ENCODE measurements around the gene SETD3. TPM values are rescaled to one million over a fixed set of nuclear protein-coding genes. Genes with fewer than 3 reads are reported as not detected.

Gene SETD3
- polyA plus RNA-seq, 12 donors, result 55.8 to 87.3 (median 74.3) TPM; not detected in 1

DNA sequence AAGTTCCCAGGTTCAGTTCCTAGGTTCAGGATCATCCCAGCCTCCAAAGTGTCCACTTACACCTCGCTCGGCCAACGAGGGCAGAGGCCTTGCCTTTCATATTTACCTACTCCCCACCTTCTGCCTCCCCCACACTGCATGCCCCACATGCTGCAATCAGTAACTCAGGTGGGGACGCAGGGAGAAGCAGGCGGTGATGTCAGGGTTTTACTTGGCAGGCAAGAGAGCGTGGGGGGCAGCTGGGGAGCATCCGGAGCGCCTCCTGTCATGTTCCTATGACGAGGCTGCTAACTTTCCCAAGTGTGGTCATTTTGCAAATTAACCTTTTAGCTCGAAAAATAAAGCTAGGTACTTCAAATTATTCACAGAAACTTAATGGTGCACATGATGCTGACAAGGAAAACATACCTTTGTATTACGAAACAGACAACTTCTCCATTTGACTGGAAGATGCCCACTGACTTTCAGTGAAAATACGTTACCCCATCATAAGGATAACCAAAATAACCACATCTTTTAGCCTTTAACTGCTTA is 53.8 kb downstream of the SETD3 start:
- no peak for DNase-seq

DNA sequence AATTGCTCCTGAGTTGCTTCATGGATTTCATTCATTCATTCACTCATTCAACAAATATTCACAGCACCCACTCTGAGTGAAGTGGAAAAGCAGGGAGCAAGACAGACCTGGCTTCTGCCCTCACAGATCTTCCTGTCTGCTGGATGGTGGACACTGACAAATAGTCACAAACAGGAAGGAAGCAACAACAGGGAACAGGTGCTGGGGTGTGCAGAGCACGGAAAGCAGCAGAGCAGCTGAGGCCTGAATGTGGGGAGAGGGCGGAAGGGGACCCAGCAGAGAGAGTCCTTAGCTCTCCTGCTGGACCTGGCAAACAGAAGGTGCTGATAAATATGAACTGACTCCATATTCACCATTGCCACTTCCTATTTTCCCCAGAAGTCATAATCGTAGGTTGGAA is 54.4 kb downstream of the SETD3 start:
- no peak for DNase-seq

DNA sequence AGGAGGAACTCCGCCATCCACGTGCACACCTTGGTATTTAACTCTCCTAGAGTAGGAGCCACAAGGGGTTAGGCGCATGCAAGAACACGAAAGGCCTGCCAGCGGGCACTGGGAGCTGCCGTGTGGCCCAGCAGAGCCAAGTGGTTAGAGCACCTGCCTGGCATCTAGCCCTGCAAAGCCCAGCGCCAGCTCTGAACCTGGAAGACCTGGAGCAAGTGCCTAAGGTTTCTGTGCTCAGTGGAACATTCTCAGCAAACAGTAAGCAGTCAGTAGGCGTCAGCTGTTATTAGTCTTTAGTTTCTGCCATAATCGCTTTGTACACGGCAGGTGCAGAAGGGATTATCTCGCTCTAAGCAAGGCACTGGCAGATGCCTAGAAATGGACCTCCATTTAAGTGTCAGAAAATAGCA is 55.4 kb downstream of the SETD3 start:
- DNase-seq, result no peak

DNA sequence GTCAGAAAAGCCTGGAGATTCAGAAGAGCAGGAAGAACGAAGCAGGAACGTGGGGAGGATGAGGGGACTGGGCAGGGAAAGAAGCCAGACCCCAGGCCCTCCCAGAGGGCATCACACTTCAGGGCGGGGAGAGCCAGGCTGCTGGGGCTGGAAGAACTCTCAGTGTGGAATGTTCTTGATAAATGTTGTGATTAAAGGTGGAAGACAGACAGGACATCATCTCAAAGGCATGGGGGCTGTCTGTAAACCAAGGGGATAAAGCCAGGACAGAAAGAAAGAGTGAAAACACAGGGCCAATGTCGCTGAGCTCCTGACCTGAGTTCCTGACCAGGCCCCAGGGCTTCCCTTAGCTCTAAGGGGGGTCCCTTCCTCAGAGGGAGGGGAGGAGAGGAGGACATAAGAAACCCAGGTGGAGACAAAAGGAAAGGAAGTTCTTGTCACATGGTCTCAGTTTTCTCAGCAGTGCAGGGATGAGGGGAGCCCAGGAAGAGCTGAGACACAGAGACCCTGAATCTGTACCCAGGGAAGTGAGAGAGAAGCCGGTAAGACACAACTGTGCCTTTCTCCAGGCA is 56.3 kb downstream of the SETD3 start:
- no peak for DNase-seq

DNA sequence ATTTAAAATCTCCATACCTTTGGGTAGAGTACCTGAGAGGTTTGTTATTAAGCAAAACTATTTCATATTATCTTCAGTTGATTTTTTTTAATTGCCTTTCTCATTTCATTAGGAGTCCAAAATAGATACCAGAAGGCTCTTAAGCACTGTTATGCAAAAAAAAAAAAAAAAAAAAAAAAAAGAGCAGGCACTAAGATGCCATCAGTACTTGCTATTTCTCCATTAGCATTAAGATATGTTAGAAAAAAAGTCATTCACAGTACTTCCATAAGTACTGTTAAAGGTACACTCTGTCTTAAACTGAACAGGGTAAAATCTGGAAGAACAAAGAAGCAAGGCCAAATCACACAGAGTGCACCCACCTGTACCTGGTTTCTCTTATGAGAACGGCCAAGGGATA is 57.2 kb downstream of the SETD3 start:
- DNase-seq, result no peak

DNA sequence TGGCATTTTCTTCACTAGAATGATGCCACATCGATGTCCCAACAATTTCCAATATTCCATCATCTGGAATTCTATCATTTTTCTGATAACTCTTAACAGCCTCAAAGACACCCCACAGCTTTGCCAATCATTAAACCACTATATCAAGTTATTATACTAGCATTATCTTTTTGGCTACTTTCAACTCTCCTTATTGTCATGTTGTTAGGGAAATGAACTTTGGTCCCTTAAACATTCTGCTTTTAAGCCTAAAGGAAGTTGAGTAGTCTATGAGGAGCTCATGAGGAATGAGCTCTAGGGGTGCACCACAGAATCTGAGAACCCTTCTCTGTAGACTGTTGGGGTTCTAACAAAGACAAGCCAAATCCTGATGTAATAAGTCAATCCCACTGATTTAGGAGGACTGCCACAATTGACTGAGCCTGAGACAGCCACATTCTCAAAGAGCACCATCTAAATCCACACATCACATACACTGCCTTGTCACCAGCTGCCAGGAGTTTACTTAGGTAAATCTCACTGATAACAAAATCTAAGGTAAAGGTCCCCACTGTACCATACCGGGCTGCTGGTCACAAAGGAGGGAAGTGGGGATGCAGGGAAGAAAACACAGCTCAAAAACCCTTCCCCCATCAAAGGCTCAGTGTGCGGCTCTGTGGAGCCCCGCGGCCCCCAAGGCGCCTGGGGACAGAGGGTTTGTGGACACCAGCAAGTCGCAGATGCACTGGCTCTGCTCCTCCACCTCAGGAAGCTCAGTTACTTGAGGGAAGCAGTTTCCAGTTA is 58.2 kb downstream of the SETD3 start:
- no peak for DNase-seq

DNA sequence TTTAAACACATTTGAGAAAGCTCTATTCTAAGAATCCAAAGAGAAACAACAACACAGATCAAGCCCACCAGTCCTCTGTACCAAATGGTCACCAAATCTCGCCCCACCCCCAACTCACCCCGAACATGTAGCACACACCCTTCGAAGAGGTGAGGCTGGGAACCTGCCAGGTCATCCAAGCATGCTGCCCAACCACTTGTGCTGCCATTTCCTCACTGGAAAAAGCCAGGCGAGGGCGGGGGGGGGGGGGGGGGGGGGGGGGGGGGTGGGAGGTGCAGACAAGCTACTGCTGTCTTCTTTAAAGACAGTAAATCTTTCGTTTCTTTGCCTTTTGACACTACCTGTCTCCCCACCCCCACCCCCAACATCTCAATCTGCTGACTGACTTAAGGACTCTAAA is 59.9 kb downstream of the SETD3 start:
- DNase-seq, result no peak

DNA sequence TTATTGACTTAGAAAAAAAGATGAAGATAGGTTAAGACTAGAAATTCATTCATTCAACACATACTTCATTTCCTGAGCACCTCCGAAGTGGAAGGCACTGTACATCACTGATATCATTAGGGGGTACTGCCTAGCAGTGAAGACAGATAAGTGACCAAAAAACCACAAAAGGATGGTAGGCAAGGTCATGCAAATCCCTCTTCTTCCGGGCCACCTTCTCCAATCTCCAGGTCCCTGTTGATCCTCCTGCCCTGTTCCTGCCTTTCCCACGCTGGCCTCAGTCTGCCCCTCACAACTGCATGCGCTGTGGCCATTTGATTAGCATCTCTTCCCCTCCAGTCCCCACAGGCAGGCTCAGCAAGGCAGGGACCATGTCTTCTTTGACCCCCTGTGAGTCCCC is 60.8 kb downstream of the SETD3 start:
- no peak for DNase-seq

DNA sequence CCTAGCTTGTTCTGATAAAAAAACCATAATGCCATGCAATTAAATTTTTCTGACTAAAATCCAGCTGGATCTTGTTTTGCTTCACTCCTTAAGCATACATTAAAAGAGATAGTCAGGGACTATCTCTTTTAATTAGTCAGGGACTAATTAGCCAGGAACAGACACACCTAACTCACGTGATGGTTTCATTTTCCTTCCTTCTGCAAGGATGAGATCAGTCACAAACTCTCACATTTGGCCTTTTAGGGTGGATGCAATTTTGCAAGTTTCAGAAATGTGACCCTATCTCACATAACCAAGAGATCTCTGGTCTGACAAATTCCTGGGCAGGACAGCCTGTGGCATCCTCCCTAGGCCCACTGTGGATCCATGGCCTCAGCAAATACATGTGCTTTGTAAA is 62.4 kb downstream of the SETD3 start:
- no peak for DNase-seq

DNA sequence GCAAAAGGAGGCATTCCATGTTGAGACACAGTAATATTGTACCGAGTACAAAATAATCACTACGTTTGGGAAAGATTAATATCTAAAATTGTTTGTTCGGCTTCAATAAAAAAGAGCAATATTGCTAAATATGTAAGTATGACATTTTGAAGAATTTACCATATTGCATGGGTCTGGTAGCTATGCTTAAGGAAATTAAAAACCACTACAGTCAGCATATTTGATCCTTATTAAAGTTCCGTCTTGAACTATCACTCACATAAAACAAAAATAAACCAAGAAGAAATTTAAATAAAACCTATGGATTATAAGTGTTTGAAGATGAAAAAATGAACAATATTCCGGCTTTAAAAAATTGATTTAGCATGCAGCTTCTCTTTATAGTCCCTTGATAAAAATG is 63.8 kb downstream of the SETD3 start:
- DNase-seq, result no peak

DNA sequence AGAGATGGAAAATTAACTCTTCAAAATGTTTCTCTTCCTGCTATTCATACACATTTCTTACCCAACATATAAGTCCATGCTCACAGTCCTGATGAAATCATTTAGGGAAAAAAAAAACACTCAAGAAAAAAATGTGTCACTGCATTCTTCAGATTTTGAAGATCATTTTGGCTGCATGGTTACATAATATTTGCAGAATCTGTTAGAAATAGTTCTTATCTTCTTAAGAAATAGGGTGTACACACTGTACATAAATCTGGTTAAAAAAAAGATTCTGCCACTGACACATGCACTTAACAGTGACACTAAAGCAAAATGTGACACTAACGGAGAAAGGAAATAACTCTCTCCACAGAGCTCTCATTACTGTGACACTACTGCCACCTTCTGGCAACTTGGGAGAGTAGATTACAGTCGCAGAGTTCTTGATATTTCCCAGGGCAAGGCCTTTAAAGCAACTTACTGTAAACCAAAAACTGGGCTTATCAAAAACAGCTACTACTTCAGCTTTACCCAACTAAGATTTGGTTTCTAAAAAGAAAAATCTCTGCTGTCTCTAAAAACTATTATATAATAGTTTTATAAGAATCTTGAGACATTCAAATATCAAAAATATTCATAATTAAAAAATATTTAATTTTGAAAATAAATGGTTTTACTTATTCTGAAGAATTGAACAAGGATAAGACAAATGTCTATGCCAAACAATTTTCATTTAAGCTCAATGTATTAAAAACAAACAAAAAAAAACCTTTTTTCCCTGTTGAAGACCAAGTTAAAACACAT is 65.0 kb downstream of the SETD3 start:
- DNase-seq, result peak; percentile 82

DNA sequence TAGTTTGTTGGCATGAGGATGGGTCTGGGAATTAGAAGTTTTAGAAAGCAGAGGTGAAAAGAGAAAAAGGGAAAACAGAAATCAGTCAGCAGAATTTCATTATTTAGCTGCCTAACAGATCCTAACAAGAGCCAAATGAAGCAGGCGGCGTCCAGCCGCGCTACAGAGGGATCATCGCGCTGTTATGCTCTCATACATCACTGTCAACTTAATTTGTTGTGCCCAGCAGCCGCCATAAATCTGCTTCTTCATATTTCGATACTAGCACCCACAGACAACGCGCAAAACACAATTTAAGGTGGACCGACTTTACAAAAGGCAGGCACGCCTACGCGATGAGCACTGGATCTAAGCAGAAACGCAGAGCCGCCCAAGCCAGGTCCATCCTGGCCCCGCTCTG is 66.7 kb downstream of the SETD3 start:
- DNase-seq, result no peak

DNA sequence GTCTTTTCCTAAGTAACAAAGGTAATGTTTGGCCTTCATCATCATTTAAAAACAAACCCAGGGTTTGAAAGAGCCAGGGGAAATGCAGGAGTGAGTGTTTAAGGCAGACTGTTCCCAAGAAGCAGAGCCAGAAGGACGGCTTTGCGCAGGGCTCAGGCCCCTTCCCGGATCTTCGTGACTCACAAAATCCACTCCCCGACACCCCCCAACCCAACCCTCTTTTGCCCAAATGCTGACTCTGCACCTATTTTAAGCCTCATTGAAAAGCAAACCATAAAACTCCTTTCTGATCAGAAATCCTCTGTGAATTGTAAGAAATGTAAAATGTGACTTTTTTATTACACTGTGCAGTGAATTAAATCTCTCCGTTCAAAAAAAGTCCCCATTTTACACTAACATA is 67.5 kb downstream of the SETD3 start:
- DNase-seq, result no peak

DNA sequence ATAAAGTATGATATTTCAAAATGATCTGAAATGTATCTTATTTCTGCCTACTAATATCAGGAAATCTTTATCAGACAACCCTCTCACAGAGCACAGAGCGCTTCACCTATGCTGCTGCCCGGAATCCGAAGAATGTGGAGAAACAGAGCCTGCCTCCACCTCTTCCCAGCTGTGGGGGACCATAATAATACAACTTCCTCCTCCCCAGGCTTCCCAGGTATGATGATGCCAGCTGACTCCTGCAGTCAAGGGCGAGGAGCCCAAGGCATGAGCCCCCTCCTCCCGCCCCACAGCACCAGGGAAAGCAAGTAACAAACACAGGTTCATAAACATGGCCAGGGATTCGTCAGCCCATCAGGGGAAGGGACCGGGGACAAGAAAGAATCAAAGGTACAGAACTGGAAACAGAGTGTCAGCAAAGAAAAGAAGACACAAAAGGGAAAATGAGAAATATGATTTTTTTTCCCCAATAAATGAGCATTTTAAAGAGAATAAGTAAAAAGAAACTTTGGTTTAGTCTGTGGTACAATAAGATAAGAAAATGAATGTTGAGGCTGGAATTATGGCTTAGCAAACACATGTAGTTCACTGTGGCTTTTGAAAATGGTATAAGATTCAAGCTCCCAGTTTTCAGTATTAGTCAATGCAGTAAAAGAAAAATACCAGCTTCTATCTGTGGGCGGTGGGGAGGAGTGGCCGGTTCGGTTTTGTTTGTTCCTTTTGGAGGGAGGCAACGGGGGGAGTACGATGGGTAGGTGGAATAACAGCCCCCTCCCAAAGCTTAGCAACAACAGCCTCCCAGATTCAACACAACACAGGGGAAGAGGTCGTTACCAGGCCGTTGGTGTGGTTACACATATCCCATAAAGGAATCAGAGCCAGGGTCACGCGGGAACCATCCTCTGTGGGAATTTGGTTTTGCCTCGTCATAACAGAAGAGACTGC is 68.3 kb downstream of the SETD3 start:
- no peak for DNase-seq

DNA sequence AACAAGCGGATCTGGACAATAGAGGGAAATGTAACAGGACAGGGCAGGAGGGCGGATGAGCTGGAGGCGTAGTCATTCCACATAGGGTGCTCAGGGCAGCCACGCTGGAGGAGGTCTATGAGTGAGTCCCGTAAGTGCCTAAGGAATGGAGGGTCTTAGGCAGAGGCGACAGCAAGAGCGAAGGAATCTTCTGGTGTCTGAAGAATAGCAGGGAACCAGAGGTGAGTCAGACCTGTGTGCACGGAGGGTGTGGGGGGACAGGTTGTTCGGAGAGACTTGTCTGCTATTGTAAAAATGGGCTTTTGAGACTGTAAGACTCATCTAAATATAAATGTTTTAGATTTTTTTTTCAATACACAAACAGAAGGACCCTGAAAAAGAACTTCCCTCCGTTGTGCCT is 70.6 kb downstream of the SETD3 start:
- DNase-seq, result no peak

DNA sequence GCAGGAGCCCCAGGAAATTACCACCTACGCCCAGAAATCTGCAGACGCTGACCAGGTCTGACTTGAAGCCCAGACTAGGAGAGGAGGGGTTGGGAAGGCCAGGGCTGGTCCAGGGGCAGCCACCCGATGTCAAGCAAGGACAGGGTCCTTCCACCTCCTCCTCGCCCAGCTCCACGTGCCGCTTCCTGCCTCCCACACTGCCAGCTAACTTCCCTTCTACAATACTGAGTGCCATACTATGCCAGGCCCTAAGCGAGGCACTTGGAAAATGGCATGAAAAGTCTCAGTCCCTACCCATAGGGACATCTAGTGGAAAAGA is 71.7 kb downstream of the SETD3 start:
- DNase-seq, result no peak

DNA sequence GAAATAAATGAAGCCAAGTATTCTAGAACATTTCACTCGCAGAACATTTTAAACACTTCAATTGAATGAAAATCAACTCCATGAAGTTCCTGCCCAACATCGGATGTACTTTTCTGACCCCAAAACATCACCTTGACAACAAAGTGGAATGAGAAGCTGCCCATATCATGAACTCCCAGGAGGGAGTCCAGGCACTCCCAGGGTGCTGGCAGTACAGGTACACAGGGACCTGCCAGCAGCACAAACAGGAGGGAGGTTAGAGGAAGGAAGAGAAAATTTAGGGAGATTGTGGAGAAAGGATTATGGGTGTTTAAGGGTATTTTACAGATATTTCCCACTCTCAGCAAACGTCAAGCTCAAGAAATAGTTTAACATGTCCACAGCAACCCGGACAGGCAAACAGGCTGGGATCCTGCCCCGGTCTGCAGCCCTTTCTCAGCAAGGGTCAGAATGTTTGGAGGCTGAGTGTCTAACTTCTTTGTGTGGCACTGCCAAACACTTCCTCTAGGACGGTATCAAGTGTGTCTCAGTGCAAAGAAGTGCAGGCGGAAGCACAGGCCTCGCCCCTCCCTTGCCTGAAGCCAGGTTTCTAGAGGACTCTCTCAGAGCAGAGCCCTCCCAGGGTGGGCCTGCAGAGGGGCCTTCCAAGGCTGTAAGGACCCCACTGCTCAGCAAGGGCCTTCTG is 72.2 kb downstream of the SETD3 start:
- DNase-seq, result no peak

DNA sequence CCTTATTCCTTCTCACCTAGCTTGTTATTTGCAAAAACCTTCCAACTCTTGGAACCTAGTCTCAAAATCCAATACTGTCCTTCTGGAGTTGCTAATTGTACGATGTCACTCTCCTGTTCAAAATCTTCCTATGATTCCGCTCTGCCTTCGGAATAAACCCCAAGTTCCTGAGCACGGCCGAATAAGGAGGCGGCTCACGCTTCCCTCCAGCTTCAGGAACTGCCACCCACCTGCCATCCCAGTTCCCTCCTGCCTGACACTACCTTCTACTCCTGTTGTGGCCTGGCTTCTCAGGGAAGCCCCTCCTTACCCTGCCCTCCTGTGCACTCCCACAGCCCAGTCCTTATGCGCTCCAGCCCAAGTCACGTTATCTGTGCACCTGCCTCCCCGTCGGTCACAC is 73.2 kb downstream of the SETD3 start:
- DNase-seq, result no peak

DNA sequence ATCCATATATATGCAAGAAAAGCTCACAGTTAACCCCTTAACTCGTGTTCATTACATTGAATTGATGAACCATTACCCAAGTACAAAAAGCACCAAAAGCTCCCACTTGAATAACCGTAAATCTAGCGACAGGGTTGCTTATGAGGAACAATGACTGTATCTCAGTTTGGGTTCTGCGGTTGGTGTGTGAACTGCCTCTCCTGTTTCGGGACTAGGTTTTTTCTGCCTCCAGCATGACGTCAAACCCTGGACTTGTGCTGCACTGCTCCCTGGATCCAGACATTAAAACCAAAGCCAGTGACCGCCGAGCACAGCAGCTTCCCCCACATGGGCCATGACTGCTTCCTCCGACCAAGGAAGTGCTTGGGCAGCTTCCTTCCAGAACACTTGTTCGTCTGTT is 77.7 kb downstream of the SETD3 start:
- no peak for DNase-seq

DNA sequence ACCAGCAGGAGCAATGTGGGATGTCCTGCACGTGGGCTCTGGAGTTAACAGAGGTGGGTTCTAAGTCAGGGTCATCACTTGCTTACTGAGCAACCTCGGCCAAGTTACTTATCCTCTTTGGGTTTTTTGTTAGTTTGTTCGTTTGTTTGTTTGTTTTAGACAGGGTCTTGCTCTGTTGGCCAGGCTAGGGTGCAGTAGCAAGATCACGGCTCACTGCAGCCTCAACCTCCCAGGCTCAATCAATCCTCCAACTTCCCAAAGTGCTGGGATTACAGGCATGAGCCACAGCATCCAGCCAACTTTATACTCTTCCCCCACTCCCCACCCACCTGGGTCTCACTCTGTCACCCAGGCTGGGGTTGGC is 78.4 kb downstream of the SETD3 start:
- DNase-seq, result no peak

DNA sequence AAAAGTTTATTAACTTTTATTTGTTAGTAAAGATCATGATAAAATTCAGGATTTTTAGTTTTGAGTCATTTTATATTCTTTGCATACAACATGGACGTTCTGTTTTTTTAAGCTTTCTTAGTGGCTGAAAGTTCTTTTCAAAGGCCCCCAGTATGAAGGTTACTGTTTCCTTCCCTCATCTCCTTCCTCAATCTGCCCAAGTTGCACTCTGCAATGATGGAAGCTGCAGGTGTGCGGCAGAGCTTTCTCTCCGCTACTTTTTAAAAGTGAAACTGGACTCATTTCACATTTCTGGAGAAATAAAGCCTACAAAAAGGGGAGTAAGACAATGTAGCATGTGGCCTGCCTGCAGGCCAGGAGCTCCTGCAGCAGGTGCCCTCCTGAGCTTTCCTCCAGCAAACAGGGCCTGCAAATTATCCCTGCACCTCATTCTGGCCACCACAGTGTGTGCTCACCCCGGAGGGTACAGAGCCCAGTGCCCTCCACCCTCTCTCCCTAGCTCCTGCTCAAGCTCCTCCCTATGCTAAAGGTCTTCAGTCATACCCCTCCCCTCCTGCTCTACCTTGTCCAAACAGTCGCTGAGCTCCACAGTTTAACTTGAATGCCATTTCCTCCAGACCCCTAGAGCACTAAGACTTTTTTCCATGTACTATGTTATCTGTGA is 78.9 kb downstream of the SETD3 start:
- DNase-seq, result no peak

Data from muscle of arm (tissue), 12 donors.